GM18861 (cell line): Measurements from ENCODE around the gene SRXN1.
A peak's percentile ranks its signal among the peaks of the same experiment; 100 is the strongest.
"Not testable (repeated sequence)": the region's sequence is repeated elsewhere in the genome, so short reads cannot be mapped to it uniquely, and the experiment has no call there.

Source experiments
- ATAC-seq: cut with Tn5 transposase; IDR thresholded peaks from one replicate; pipeline ENCODE4 v1.9.1; 2021; ENCODE audit not compliant: unreplicated experiment

Gene SRXN1

DNA sequence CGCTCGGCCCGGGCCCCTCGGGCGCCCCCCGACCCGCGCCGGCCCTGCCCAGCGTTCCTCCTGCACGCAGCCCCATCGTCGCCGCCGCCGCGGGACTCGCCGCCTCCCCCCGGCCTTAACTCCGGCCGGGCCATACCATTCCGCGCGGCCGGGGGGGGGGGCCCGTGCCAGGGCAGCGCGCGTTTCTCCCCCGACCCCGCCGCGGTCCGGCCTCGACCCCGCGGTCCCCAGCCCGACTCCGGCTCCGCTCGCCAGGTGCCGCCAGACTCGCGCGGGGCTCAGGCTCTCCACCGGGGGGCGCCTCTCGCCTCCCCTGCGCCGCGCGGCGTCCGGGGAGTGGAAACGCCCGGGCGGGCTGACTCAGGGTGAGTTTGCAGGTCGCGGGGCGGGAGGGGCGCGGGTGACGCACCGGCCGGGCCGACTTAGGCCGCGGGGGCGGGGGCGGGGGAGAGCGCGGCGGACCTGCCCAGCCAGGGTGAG, at the start of gene SRXN1:
SRXN1 (minus strand) TSS at position 91 of the 480 bp plus-strand sequence; CDS start at position 76, 15 bp downstream.
- peak; percentile 78 for ATAC-seq

DNA sequence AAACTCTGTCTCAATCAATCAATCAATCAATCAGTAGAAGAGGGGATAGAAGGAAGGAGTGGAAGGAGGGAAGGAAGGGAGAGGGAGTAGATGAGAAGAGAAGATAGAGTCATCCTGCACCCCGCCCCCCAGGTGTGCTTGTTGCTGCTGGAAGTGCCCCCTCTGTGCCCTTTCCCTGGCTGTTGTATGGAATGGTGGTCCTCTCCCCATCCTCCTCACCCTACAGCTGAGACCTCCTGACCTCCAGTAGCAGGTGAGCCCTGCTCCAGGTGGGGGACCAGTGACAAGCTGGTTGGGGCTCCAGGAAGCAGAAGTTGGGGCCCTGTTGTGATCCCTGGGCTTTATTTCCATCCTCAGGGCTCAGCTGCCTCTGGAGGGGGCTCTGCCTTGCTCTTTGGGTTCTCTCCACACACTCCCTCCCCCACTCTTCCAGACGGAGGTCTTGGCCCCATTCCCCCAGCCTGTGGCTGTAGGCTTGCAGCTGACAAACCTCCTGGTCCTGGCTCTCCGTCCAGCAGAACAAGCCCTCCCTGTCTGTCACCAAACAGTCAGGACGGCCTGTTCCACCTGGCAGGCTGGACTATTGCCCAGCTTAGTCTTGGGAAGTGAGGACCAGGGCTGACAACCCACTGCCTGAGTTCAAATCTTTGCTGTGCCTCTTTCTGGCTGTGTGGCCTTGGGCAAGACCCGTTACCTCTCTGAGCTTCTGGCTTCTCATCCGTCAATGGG, 48.6 kb upstream of the SRXN1 start:
- no peak for ATAC-seq

- no peak for ATAC-seq
Measured at GRCh38 chr20:699811-700338, 46.9 kb upstream of the SRXN1 start.

- ATAC-seq = no peak
Measured at GRCh38 chr20:699342-699741, 46.3 kb upstream of the SRXN1 start.

DNA sequence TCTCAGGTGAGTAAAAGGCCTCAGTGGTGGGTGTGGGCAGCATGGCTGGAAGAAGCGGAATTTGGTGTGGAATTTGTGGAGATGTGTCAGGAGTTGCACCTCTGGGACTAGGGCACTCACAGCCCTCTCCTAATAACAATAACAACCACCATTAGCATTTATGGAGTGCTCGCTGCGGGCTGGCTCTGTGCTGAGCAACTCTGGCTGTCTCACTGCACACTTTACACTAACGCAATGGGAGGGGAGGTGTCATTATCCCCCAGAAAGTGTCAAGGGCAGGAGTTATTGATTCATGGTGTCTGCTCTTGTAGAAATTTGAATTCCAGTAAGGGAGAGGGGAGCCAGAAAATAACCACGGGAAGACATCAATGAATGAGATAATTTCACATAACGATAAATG, 45.3 kb upstream of the SRXN1 start:
- ATAC-seq = no peak

GRCh38 chr20:697826-698225, 44.8 kb upstream of the SRXN1 start:
- ATAC-seq = no peak

GRCh38 chr20:695165-695866, 42.3 kb upstream of the SRXN1 start:
- no peak for ATAC-seq

DNA sequence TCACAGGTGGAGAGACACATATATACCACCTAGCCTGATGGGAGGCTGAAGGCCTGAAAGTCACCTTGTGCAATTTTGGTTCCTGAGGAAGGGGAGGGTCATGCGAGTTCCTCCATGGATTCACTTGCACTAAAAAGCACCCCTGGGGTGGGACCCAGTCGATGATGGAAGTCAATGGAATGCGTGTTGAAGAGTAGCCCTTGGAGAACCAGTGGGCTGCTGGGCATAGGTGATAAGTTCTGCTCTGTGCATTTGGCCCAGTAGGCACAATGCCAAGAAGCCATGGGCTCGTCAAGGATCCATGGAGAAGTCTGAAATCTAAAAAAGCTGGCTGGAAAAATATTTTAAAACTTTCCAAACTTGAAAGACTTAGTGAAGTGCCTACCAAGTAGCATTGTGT, 41.5 kb upstream of the SRXN1 start:
- no peak for ATAC-seq

DNA sequence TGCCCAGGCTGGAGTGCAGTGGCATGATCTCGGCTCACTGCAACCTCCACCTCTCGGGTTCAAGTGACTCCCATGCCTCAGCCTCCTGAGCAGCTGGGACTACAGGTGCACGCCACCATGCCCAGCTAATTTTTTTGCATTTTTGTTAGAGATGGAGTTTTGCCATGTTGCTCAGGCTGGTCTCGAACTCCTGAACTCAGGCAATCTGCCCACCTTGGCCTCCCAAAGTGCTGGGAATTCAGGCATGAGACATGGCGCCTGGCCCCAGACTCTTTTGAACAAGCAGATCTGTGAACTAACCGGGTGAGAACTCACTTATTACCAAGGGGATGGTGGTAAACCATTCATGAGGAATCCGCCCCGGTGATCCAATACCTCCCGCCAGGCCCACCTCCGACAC, 40.8 kb upstream of the SRXN1 start:
- not testable (repeated sequence) for ATAC-seq

DNA sequence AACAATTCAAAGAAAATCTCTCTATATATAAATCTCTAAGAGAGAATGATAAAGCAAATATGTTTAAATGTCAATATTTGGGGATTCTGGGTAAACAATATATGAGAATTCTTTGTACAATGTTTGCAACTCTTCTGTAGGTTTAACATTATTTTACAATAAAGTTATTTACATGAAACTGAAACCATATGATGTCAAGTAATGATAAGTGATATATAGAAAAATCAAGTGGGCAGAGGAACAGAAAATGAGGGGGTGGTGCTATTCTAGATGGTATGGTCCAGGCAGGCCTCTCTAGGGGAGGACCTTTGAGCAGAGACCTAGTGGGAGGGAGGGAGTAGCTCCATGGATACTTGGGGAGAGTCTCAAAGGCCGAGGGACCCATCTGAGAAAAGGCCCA, 39.0 kb upstream of the SRXN1 start:
- ATAC-seq = no peak

- ATAC-seq = no peak
Measured at GRCh38 chr20:689947-690346, 36.9 kb upstream of the SRXN1 start.

DNA sequence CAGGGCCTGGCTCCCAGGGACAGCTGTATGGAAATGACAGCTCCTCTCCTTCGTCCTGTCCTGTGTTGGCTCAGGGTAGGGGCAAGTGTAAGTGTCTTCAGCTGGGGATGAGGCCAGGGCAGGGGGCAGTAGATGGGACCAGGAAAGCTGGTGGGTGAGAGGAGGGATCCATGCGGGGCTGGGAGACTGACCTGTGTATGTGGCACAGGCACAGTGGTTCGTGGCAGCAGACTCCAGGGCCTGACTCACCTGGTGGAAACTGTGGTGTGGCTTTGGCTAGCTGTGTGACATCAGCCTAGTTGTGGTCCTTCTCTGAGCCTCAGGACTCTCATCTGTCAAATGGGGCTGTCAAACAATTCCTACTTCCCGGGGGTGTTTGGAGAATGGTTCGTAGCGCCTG, 36.3 kb upstream of the SRXN1 start:
- ATAC-seq = no peak

DNA sequence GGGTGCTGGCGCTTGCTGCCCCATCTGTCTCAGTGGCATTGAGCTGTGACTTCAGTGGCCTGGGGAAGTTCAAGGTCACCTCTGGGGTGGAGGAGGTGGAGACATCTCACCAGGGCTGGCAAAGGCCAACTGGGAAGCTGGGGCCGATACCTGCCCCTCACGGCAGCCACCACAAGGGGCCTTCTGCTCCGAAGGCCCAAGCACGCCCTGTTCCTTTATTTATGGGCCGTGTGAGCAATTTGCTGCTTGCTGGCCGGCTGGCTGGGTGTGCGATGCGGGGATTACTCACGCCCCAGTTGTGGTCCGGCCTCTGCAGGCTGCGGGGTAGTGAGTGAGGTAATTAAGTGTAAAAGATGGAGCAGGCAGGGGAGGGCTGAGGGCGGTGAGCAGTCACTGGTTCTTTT, 35.8 kb upstream of the SRXN1 start:
- ATAC-seq = no peak

GRCh38 chr20:687468-688203, 34.6 kb upstream of the SRXN1 start:
- ATAC-seq = no peak

GRCh38 chr20:684676-685319, 31.8 kb upstream of the SRXN1 start:
- no peak for ATAC-seq

GRCh38 chr20:682123-682522, 29.1 kb upstream of the SRXN1 start:
- no peak for ATAC-seq

DNA sequence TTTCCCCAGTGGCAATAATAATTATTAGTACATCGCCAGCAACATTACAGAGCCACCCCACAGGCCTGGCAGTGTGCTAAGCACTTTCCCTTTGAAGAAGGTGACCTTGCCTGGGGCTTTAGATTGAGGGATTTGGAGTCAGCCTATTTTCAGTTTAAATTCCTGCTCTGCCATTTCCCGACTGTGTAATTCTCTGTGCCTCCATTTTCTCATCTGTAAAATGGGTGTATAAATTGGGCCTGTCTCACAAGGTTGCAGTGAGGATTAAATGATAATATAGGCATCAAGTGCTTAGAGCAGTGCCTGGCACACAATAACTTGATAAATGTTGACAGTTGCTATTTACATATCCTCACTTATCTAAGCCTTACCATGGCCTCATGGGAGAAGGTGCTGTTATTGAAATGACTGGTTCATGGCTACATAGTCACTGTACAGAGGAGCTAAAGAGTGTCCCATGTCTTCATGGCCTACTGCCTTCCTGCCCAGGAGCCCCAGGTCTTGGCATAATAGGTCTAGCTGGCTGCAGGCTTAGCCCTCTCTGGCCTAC, 27.7 kb upstream of the SRXN1 start:
- ATAC-seq = no peak

DNA sequence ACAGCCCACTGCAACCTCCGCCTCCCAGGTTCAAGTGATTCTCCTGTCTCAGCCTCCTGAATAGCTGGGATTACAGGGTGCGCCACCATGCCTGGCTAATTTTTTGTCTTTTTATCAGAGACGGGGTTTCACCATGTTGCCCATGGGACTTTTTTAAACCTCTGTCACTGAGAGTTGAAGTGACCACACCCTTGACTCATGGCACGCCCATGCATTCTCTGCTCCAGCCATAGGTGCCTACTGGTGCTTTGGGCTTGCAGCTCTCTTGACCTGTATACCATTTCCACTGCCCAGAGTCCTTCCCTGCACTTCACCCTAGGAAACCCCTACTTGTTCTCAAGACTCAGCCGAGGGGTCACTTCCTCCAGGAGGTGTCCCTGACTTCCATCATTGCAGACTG, 25.0 kb upstream of the SRXN1 start:
- no peak for ATAC-seq

DNA sequence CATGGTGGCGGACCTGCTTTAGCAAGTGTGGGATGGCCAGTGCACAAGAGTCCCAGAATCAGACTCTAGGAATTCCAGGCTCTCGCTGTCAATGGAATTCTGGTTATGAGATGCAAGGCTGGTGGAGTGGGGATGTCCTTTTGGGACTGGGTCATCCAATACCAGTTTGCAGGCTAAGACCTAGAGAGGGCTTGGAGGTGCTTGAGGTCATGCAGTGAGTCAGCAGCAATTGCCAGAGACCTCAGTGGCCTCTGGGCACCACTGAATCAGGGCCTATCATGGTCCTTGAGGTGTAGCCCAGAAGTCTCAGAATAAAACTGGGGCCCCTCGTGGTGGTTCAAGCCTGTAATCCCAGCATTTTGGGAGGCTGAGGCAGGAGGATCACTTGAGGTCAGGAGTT, 24.0 kb upstream of the SRXN1 start:
- no peak for ATAC-seq

DNA sequence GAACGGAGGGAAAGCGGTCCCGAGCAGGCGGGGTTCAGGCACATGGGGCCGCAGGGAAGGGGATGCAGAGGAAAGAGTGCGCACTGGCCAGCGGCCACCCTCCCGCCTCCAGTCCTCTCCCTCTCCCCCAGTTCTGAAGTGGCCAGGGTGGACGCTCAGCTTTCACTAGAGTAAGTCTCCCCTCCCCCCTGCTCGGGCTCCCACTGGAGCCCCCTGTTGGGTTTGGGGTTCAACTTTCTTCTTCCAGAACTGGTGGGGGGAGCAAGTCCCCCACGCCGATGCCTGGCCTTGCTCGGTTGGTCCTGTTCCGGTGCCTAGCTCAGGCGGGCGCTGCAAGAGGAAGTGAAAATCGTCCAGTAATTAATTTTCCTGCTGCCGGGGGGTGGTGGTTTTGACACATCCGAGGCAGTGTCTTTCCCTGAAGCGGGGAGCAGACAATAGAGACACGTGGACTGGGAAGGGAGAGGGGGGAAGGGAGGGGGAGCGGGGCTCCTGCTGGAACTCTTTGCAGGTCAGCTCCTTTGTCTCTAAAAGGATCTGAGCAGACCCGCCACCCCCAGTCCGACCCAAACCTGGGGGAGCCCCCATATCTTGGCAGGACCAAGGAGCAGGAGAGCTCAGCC, 23.4 kb upstream of the SRXN1 start:
- ATAC-seq = no peak
